AG04450 (cell line): ENCODE measurements around the gene BCLAF3. TPM values are rescaled to one million over a fixed set of nuclear protein-coding genes. Genes with fewer than 3 reads are reported as not detected.

Experiments used
- CTCF ChIA-PET: fragments of 300-600, 350-600 bp; formaldehyde crosslinking; extraction: SDS; loops from one replicate; lab custom pipeline; 2022; ENCODE audit warnings: antibody characterized with exemption, inconsistent platforms; lab: Charles Lee
- POLR2A ChIA-PET: fragments of 350-600 bp; formaldehyde crosslinking; extraction: SDS; loops from one replicate; lab custom pipeline; 2021; ENCODE audit warnings: antibody characterized with exemption, inconsistent platforms; lab: Yijun Ruan, JAX
- DNase-seq: peaks from one replicate; pipeline ENCODE4 v3.0.0-alpha.2; 2011; ENCODE audit warnings: low read depth, low spot score
- H3K27ac ChIP-seq: one replicate; pipeline ENCODE4 v1.5.1; 2012; ENCODE audit warnings: low read depth, low read length, control low read depth
- H3K27me3 ChIP-seq: one replicate; pipeline ENCODE4 v1.6.0; 2012; ENCODE audit warnings: low read length; ENCODE audit not compliant: control insufficient read depth, insufficient read depth
- H3K4me3 ChIP-seq: 2 replicates; pipeline ENCODE4 v1.5.1; 2011; ENCODE audit warnings: mild to moderate bottlenecking, low read depth, low read length, control low read depth
- H3K9me3 ChIP-seq: 2 replicates; pipeline ENCODE4 v1.5.1; 2012; ENCODE audit warnings: low read length; ENCODE audit not compliant: control insufficient read depth, insufficient read depth
- CTCF ChIP-seq: IDR thresholded peaks from 2 replicates; pipeline ENCODE4 v1.5.1; 2011; ENCODE audit warnings: low read depth, low read length, control low read depth, inconsistent platforms
- polyA plus RNA-seq: library from polyadenylated mRNA; depleted of rRNA; stranded (reverse); fragments of >200 nt; gene quantifications from 2 replicates; pipeline ENCODE4 v1.2.3, GENCODE V29; 2011

BCLAF3 gene
- polyA plus RNA-seq, 1 experiment = 2.8 TPM

- ChIA-PET CTCF (no interaction called here), POLR2A (no interaction called here)
- Histone ChIP-seq H3K9me3 (no peaks in the 10 kb centered on the region), H3K27me3 (no peaks in the 10 kb centered on the region), H3K27ac (no peak overlapping the region), H3K4me3 (no peak overlapping the region)
- no peak for DNase-seq
- TF ChIP-seq CTCF = no peak
Measured at GRCh38 chrX:19960913-19961312, 29.9 kb downstream of the BCLAF3 start.

GRCh38 chrX:19958552-19959486 lies 32.0 kb downstream of the BCLAF3 start:
- Histone ChIP-seq H3K27ac (no peak overlapping the region), H3K9me3 (no peaks in the 10 kb centered on the region), H3K27me3 (no peaks in the 10 kb centered on the region), H3K4me3 (no peak overlapping the region)
- no peak for TF ChIP-seq CTCF
- DNase-seq = no peak
- ChIA-PET POLR2A (no interaction called here), CTCF (no interaction called here)

- no peak overlapping the region for H3K4me3 ChIP-seq
- H3K9me3 ChIP-seq = no peaks in the 10 kb centered on the region
- H3K27ac ChIP-seq = no peak overlapping the region
- ChIA-PET POLR2A (no interaction called here), CTCF (no interaction called here)
- H3K27me3 ChIP-seq = no peaks in the 10 kb centered on the region
- no peak for DNase-seq
- no peak for TF ChIP-seq CTCF
Measured at GRCh38 chrX:19956923-19957322, 33.9 kb downstream of the BCLAF3 start.

GRCh38 chrX:19956306-19956705 lies 34.6 kb downstream of the BCLAF3 start:
- H3K9me3 ChIP-seq = no peaks in the 10 kb centered on the region
- H3K4me3 ChIP-seq = no peak overlapping the region
- CTCF ChIA-PET = no interaction called here
- no peak for TF ChIP-seq CTCF
- no peak for DNase-seq
- no peaks in the 10 kb centered on the region for H3K27me3 ChIP-seq
- POLR2A ChIA-PET = no interaction called here
- no peak overlapping the region for H3K27ac ChIP-seq

GRCh38 chrX:19955306-19955705 lies 35.6 kb downstream of the BCLAF3 start:
- Histone ChIP-seq H3K27ac (no peak overlapping the region), H3K4me3 (no peak overlapping the region), H3K9me3 (no peaks in the 10 kb centered on the region), H3K27me3 (no peaks in the 10 kb centered on the region)
- no peak for TF ChIP-seq CTCF
- ChIA-PET POLR2A (no interaction called here), CTCF (no interaction called here)
- no peak for DNase-seq
